Stimulated activated CD4-positive, alpha-beta T cell treated with anti-CD3 and anti-CD28 coated beads, Interleukin-12 subunit alpha, Interleukin-12 subunit beta, amount 100 ng/mL, for 24 hours (primary cell): Measurements from ENCODE around the gene BARX2.

Experiments
- DNase-seq, 2 experiments: peaks; one replicate each; pipeline ENCODE4 v3.0.0-alpha.2; 2020; ENCODE audit warnings: low read depth in 2 of 2

BARX2 gene

DNA sequence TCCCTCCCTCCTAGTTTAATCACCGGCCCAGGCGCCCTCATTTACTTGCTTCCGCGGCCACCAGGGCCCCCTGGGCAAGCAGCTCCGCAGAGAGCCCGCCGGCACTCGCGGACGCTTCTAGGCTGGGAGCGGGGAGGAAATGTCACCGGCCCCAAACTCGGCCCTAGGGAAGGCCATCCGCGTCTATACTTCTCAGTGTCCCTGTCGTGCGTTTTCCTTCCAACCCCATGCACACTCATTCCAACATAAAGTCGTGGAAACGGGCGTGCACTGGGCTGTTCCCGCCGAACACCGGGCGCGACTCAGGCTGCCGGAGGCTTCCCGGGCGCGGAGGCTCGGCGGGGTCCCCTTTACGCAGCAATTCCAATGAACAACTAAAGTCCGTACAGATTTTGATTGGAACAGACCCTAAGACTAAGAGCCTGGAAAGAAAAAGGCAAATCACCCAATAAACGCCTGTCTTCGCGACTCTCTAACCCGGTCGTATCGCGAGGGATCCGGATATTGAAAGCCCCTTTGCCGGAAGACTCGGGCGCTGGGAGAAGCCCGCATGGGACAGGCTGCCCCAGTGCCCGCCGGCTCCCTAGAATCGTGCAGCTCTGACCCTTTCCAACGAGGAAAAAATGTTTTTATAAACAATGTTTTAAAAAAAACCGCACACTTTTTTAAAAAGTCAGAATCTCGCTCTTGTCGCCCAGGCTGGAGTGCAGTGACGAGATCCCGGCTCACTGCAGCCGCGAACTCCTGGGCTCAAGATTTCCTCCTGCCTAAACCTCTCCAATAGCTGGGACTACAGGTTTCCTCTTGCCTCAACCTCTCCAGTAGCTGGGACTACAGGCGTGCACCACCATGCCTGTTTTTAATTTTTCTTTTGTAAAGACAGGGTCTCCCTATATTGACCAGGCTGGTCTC, 1.3 kb upstream of the BARX2 start:
- DNase-seq = no peak

DNA sequence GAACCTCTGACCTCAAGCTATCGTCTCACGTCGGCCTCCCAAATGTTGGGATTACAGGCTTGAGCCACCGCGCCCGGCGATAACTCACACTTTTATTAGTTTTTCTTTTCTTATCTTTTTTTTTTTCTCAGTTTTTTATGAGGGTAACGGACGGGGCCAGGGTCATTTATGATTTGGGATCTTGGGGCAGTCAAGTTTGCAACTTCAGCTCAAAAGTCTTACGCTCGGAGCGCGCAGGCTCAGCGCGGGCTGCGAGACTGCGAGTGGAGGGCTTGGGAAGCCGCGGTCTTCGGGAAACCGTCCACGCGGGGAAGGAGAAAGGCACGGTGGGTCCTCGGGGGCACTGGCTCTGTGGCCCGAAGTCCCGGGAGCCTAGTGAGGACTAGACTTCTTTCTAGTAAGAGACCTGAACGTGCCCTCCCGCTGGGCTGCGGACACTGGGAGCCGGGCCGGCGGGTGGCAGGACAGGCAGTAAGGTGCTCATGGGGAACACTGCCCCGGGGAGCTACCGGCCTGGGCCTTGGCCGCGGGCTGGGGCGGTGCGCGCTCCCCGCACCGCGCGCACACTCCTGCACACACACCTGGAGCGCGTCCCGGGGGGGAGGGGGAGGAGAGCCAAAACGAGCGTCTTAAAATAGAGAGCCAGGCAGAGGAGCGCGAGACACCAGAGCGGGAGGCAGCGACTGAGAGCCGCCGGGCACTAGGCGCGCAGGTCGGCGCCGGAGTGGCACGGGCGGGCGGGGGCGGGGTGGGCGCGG, 476 bp upstream of the BARX2 start:
- no peak for DNase-seq

DNA sequence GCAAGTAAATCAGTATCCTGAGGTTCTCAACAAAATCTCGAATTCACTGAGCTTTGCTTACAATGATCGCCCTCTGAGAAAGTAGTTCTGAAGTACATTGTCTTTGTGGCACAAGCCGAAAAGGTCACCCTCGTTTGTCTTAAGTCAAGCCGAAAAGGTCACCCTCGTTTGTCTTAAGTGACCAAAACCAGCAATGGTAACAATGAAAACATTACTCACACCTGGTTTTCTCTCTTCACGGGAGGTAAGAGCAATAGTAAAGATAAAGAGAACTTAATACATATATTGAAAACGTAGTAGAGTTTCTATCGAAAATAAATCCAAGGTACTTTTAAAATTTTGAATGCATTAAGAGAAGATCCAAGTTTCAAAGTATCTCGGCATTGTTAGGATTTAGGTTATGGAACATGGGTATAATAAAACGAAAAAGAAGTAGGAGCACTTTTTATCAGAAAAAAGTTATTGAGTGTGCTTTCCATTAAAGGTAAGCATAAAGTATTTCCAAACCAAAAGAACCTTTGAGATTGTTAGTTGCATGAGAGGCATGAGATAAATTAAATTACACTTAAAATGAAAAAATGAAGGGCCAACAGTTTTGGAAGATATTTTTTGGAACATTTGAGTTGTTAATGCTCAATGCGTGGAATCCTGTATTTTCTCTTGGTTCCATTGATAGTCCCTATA, 1.2 kb downstream of the BARX2 start:
- DNase-seq = no peak

GRCh38 chr11:129377739-129378138, 2.1 kb downstream of the BARX2 start:
- DNase-seq = no peak

DNA sequence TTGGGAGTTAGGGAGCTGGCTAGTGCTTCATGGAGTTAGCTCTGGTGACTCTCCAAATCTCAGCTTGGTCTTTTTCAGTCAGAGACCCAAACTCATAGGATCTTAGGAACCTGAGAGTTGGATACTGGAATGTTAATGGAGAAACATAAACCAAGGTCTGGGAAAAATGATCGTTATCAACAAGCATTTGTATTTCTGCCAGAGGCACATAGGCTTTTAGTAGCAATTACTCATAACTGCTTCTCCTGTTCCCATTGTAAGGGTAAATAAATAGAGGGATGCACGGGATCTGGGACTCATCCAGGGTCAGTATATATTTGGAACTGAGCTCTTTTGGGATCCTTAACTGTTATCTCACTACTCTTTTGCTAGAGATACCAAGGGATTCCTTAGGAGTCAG, 4.8 kb downstream of the BARX2 start:
- DNase-seq = no peak

- no peak for DNase-seq
Observed at GRCh38 chr11:129382583-129382982, 6.9 kb downstream of the BARX2 start.

- DNase-seq = no peak
Observed at GRCh38 chr11:129383060-129383459, 7.4 kb downstream of the BARX2 start.

DNA sequence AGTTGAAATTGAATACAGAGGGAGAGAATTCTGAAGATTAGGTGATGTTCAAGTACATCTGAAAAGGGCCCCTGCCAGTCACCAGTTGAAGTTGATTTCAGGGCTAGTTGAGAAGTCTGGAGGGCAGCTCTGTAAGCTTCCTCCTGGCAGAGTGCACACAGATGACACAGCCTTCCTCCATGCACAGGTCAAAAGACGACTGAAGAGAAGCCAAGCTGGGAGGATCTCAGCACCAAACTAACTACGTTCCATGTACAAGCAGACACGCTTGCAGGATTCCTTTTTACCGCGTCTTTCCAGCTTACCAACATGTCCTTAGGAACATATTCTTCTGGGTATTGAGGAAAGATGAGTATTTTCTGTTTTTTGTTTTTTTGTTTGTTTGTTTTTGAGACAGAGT, 7.9 kb downstream of the BARX2 start:
- no peak for DNase-seq

DNA sequence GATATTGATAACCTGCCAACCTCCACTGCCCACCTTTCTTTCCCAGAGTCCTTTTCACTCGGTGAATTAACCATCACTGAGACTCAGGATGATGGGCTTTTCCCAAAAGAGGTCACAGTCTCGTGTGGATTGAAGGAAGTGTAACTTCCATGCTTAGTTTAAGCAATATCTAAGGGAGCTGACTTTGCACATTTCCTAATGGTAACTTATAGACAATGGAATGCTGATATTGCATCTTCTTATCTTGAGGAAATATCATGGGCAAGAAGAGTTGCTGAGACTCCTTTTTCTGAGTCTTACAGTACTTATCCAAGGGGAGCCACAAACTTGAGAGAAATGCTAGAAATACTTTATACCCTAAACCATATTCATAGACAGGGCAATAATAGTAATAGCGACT, 8.8 kb downstream of the BARX2 start:
- no peak for DNase-seq

- DNase-seq = no peak
Observed at GRCh38 chr11:129385801-129386200, 10.2 kb downstream of the BARX2 start.

GRCh38 chr11:129386795-129387397, 11.2 kb downstream of the BARX2 start:
- DNase-seq = no peak

- no peak for DNase-seq
Observed at GRCh38 chr11:129387434-129387833, 11.8 kb downstream of the BARX2 start.

GRCh38 chr11:129388824-129389223, 13.2 kb downstream of the BARX2 start:
- no peak for DNase-seq

GRCh38 chr11:129390303-129390821, 14.7 kb downstream of the BARX2 start:
- DNase-seq = no peak

DNA sequence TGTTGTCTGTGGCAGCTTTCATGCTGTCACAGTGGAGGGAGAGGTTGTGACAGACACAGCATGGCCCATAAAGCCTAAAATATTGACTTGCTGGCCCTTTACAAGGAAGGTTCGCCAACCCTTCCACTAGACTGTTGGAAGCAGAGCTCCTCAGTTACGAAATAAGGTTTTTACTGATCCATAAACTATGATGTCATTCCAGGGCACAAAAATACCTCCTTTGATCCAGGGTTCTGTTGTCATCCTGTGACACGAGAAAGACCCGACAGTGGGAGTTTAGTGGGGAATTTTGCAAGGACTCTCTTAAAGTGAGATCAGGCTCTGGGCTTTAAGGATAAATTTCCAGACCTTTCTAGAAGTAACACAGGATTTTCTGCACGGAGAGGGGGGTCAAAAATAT, 15.7 kb downstream of the BARX2 start:
- no peak for DNase-seq

DNA sequence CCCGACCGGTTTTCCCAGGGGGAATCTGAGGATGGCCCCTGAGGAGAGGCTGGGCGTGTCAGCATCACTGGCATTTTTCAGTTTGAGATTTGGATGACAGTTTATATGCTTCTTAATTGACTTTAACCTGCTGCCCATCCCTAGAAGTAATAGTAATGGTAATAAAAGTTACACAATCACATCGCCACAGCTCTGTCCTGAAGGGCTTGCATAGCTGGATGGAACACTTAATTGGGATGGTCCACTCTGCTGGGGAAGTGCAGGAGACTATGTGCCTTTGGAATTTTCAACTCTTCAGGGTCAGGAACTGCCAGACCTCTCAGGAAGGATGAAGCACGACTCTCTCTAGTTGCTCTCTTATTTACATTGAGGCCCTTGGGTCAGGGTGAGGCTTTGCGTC, 16.2 kb downstream of the BARX2 start:
- DNase-seq = no peak

- no peak for DNase-seq
Observed at GRCh38 chr11:129392995-129393394, 17.3 kb downstream of the BARX2 start.

- DNase-seq = no peak
Observed at GRCh38 chr11:129394709-129395108, 19.1 kb downstream of the BARX2 start.

DNA sequence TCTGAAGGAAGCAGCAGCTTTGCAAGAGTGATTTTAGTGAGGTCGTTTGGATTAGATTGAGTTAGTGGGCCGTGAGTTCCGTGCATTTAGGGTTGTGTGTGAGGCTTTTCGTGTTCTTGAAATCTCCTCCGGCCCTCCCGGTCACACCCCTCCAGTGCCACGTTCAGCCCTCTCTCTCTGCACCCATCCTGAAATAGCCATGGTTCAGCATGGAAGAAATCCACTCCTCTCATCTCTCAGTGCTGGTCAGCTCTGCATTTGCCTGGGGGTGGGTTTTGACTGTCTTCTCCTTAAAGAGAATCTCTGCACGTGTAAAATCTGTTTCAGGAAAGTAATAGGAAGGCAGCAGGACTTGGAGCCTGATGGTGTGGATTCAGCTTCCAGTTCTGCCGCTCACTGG, 19.8 kb downstream of the BARX2 start:
- DNase-seq = no peak

DNA sequence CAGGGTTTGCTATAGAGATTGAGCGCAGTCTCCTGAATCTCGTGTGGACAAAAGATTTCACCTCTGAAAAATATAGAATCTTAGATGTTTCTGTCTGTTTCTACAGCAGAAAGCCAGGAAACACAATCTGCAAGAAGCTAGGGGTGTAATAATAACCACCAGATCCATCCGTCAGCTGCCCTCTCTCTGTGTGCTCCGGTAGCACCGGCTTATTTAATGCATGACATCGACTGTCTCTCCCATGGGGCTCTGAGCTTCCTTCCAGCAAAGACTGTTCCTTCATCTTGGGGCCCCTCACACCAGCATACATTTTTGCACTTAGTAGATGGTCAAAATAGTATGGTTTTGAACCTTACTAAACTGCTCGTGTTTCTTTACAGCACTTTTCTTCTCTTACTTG, 20.2 kb downstream of the BARX2 start:
- no peak for DNase-seq

- DNase-seq = no peak
Observed at GRCh38 chr11:129396454-129396853, 20.8 kb downstream of the BARX2 start.
